AG09309 (cell line): ENCODE data around the gene MAN1C1.

Source experiments
- DNase-seq: peaks from one replicate; pipeline ENCODE4 v3.0.0-alpha.2; 2010; ENCODE audit warnings: low read depth
- H3K4me3 ChIP-seq: 2 replicates; pipeline ENCODE4 v1.5.1; 2011; ENCODE audit warnings: mild to moderate bottlenecking, low read depth, low read length, moderate library complexity; ENCODE audit not compliant: control insufficient read depth
- TF ChIP-seq, protein P1 (sequence below): IDR thresholded peaks from 2 replicates; pipeline ENCODE4 v1.5.1; 2011; ENCODE audit warnings: mild to moderate bottlenecking, low read depth, low read length, inconsistent platforms; ENCODE audit not compliant: insufficient read depth, control insufficient read depth; ENCODE audit errors: missing control alignments

The MAN1C1 gene

DNA sequence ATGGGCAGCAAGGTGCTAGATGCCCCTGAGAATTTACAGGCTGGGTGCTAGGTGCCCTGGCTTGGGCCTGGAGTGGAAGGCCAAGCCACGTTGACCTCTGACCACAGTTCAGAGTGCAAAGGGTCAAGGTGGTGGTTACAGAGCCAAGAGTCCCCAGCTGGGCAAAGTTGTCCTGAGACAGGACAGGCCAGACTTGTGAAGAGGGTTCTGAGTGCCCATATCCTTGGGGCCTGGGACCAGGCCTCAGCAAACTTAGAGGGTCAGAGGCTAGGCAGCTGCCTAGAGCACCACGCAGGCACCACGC, 164.5 kb downstream of the MAN1C1 start:
- no peak overlapping the region for H3K4me3 ChIP-seq
- DNase-seq: no peak
- TF ChIP-seq, protein P1, sequence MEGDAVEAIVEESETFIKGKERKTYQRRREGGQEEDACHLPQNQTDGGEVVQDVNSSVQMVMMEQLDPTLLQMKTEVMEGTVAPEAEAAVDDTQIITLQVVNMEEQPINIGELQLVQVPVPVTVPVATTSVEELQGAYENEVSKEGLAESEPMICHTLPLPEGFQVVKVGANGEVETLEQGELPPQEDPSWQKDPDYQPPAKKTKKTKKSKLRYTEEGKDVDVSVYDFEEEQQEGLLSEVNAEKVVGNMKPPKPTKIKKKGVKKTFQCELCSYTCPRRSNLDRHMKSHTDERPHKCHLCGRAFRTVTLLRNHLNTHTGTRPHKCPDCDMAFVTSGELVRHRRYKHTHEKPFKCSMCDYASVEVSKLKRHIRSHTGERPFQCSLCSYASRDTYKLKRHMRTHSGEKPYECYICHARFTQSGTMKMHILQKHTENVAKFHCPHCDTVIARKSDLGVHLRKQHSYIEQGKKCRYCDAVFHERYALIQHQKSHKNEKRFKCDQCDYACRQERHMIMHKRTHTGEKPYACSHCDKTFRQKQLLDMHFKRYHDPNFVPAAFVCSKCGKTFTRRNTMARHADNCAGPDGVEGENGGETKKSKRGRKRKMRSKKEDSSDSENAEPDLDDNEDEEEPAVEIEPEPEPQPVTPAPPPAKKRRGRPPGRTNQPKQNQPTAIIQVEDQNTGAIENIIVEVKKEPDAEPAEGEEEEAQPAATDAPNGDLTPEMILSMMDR: no peak

DNA sequence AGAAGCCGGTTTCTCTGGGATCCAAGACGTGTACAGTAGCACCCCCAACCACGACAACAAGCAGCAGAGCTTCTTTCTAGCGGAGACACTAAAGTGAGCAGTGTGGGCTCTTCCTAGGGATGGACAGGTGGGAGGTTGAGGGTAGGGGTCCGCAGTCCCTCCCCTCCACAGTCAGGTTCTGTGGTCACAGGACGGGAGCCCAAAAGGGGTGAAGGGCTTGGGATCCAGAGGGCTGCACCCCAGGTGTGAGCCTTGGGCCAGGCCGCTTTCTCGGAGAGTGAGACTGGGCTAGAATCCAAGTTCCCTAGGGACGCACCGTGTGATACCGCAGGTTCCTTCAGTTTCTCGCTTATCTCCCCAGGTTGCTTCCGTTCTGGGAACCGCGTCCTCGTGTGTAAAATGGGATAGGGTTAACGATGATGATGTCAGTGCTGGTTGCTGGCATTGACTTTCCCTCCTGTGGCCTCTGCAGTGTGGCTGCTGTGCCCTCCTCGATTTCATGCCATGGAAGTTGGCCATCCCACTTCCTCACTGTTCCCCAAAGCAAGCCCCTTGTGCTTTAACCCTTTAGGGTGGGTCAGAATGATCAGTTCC, 166.1 kb downstream of the MAN1C1 start:
- no peak for DNase-seq
- H3K4me3 ChIP-seq: no peak overlapping the region
- TF ChIP-seq, protein P1: no peak

DNA sequence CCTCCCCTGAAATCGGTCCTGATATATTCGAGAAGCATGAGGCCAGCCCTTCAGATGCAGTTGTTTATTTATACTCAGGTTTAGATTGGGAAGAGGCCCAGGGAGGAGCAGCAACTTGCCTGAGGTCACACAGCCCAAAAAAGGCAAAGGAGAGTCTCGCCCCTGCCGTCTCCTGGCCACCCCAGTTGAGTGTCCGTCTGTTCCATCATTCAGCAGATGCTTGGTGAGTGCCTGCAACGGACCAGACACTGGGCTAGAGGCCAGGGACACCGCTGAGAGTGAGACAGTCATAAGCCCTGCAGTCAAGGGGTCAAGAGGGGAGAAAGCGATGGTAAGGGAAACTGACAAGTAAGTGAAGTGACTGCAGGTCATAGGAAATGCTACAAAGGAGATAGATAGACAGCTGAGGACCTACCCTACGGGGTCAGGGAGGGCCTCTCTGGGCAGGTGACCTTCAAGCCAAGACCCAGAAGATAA, 168.0 kb downstream of the MAN1C1 start:
- H3K4me3 ChIP-seq: no peak overlapping the region
- DNase-seq: no peak
- TF ChIP-seq, protein P1: no peak

DNA sequence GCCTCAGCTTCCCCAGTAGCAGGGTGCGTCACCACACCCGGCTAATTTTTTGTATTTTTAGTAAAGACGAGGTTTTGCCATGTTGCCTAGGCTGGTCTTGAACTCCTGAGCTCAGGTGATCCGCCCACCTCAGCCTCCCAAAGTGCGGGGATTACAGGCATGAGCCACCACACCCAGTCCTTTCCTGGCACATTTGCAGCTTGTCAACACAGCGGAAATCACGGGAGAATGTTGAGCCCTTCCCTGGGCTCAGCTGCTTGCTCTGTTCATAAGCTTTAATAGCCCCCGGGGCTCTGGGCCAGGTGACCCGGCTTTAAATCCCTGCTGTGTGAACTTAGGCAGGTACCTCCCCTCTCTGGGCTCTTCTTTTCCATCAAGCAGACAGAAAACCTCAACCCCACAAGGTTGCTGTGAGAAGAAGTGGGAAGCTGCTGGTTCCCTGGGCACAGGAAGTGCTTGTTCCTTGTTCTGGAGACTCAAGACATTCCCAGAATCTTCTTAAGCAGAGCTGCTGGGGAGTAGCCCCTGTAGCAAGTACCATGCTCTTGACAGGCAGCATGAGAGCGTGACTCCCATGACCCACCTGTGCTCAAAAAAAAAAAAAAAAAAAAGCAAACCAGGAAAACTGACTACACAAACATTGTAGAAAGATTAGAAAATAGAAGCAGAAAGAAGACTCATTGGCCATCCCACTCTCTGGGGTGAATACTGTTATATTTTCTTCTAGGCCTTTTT, 168.9 kb downstream of the MAN1C1 start:
- TF ChIP-seq, protein P1: no peak
- no peak overlapping the region for H3K4me3 ChIP-seq
- DNase-seq: no peak

DNA sequence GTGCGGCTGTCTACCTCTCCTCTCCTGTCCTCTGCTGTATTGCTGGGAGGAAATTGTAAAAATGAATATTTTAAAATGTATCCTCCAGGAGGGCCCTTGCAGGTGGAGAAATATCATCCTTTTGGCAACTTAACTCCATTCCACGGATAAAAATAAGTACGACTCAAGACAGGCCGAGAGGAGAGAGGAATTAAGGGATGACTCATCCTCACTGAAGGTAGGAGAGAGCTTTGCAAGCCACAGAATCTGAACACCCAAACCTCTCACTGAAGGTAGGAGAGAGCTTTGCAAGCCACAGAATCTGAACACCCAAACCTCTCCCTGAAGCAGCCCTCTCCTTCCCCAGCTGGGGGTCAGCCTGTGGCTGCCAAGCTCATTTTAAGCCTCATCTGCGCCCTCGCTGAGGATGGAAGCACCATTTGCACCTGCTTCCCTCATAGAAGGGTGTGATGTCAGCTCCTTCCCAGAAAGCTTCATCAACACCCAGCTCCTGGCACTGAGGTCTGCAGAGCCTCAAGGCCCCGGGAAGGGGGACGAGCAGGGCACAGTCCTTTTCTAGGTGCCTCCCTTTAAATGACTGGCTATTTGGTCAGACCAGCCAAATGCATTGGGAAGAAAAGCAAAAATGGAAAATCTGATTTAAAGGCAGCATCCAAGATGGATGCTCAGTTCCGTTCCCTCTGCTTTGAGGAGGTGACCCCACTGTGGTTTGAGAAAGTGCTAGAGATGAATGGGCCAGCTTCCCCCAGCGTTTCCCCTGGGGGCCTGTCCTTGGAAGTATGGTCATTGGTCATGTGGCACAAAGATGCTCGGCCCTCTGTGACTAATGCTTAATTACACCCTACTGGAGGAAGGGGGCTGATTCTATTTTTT, 170.5 kb downstream of the MAN1C1 start:
- TF ChIP-seq, protein P1: no peak
- no peak for DNase-seq
- H3K4me3 ChIP-seq: no peak overlapping the region

DNA sequence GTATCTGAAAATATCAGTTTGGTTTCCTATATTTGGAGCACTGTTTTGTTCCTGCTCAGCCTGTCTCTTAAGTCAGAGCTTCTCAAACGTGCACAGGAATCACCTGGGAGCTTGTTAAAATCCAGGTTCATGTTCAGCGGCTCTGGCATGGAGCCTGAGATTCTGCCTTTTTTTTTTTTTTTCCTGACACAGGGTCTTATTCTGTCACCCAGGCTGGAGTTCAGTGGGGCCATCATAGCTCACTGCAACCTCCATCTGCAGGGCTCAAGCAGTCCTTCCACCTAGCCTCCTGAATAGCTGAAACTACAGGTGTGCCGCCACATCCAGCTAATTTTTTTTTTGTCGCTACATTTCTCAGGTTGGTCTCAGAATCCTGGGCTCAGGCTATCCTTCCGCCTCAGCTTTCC, 171.2 kb downstream of the MAN1C1 start:
- TF ChIP-seq, protein P1: no peak
- DNase-seq: no peak
- no peak overlapping the region for H3K4me3 ChIP-seq
